ENCODE data around the gene PSTPIP1.

PSTPIP1 gene

GRCh38 chr15:77040673-77041072 is 45.7 kb downstream of the PSTPIP1 start:
- Mint-ChIP-seq H3K27ac (peak overlapping the region; percentile 65), H3K4me1 (ENCODE audit: low read depth) (peaks cover 24% of the 10 kb centered on the region), H3K36me3 (ENCODE audit: low read depth) (peaks cover 66% of the 10 kb centered on the region), H3K27me3 (ENCODE audit: low read depth) (no peaks in the 10 kb centered on the region), H3K9me3 (peaks cover 9% of the 10 kb centered on the region), H3K4me3 (no peak overlapping the region)

- peaks cover 23% of the 10 kb centered on the region for H3K4me1 Mint-ChIP-seq (ENCODE audit: low read depth)
- H3K36me3 Mint-ChIP-seq (ENCODE audit: low read depth), result peaks cover 65% of the 10 kb centered on the region
- no peak overlapping the region for H3K27ac Mint-ChIP-seq
- H3K27me3 Mint-ChIP-seq (ENCODE audit: low read depth), result no peaks in the 10 kb centered on the region
- peaks cover 5% of the 10 kb centered on the region for H3K9me3 Mint-ChIP-seq
- H3K4me3 Mint-ChIP-seq, result no peak overlapping the region
Observed at GRCh38 chr15:77042245-77042919, 47.5 kb downstream of the PSTPIP1 start.

GRCh38 chr15:77042955-77043920 is 48.3 kb downstream of the PSTPIP1 start:
- H3K27me3 Mint-ChIP-seq (ENCODE audit: low read depth), result no peaks in the 10 kb centered on the region
- peaks cover 21% of the 10 kb centered on the region for H3K4me1 Mint-ChIP-seq (ENCODE audit: low read depth)
- peaks cover 5% of the 10 kb centered on the region for H3K9me3 Mint-ChIP-seq
- peak overlapping the region; percentile 45 for H3K27ac Mint-ChIP-seq
- peaks cover 65% of the 10 kb centered on the region for H3K36me3 Mint-ChIP-seq (ENCODE audit: low read depth)
- no peak overlapping the region for H3K4me3 Mint-ChIP-seq

GRCh38 chr15:77044228-77045042 is 49.5 kb downstream of the PSTPIP1 start:
- H3K27ac Mint-ChIP-seq, result no peak overlapping the region
- peaks cover 5% of the 10 kb centered on the region for H3K9me3 Mint-ChIP-seq
- H3K36me3 Mint-ChIP-seq (ENCODE audit: low read depth), result peaks cover 57% of the 10 kb centered on the region
- H3K4me1 Mint-ChIP-seq (ENCODE audit: low read depth), result peaks cover 16% of the 10 kb centered on the region
- H3K27me3 Mint-ChIP-seq (ENCODE audit: low read depth), result no peaks in the 10 kb centered on the region
- H3K4me3 Mint-ChIP-seq, result no peak overlapping the region

- H3K4me1 Mint-ChIP-seq (ENCODE audit: low read depth), result peaks cover 10% of the 10 kb centered on the region
- no peaks in the 10 kb centered on the region for H3K9me3 Mint-ChIP-seq
- H3K36me3 Mint-ChIP-seq (ENCODE audit: low read depth), result peaks cover 52% of the 10 kb centered on the region
- no peak overlapping the region for H3K27ac Mint-ChIP-seq
- H3K4me3 Mint-ChIP-seq, result no peak overlapping the region
- no peaks in the 10 kb centered on the region for H3K27me3 Mint-ChIP-seq (ENCODE audit: low read depth)
Observed at GRCh38 chr15:77045985-77046384, 51.1 kb downstream of the PSTPIP1 start.

DNA sequence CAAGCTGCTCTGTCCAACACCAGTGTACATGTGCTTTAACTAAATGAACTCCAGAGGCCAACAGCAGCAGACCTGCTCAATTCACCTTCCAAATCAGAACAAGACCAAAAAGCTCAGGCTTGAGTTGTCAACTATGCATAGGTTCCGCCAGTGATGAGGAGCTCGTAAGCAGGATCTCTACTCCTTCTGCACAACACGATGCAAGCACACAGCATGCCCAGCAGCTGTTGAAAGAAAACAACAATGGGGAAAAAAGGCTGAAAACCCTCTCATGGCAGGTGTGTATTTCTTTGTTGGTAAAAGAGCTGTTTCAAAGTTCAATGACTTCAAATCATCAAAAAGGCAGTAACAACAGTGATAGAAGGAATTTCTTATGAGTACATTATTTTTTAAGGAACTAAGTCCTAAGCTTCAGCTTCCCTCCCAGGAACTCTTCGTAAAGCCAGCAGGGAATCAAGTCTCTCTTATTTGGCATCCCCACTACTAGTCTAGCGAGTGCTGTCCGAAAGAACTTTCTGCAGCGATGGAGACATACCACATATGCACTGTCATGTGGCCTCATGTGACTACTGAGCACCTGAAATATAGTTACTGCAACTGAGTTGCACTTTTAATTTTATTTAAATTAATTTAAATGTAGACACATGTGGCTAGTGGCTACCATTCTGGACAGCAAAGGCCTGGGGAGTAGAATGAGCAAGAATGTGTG is 51.9 kb downstream of the PSTPIP1 start:
- H3K4me3 Mint-ChIP-seq, result no peak overlapping the region
- H3K4me1 Mint-ChIP-seq (ENCODE audit: low read depth), result peaks cover 9% of the 10 kb centered on the region
- H3K36me3 Mint-ChIP-seq (ENCODE audit: low read depth), result peaks cover 51% of the 10 kb centered on the region
- H3K9me3 Mint-ChIP-seq, result no peaks in the 10 kb centered on the region
- no peaks in the 10 kb centered on the region for H3K27me3 Mint-ChIP-seq (ENCODE audit: low read depth)
- H3K27ac Mint-ChIP-seq, result no peak overlapping the region

- no peak overlapping the region for H3K4me3 Mint-ChIP-seq
- H3K27ac Mint-ChIP-seq, result no peak overlapping the region
- no peaks in the 10 kb centered on the region for H3K9me3 Mint-ChIP-seq
- H3K4me1 Mint-ChIP-seq (ENCODE audit: low read depth), result peaks cover 6% of the 10 kb centered on the region
- peaks cover 49% of the 10 kb centered on the region for H3K36me3 Mint-ChIP-seq (ENCODE audit: low read depth)
- H3K27me3 Mint-ChIP-seq (ENCODE audit: low read depth), result no peaks in the 10 kb centered on the region
Observed at GRCh38 chr15:77048135-77048876, 53.4 kb downstream of the PSTPIP1 start.

DNA sequence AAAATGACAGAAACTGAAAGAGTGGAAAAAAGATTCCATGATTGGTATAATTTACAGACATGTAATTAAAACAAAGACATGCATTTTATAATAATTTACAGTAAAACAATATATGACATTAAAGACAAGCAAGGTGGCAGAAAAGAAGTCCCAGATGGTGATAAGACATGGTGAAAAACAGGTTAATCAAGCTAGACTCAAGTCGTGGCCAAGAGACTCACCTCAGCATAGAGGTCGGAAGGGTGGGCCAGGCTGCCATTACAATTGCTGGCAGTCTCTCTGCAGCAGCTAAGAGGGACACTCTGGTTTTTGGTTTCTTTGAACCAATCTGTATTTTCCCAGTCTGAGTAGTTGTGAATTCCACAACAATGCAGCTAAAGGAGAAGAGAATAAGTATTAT is 57.6 kb downstream of the PSTPIP1 start:
- Mint-ChIP-seq H3K36me3 (ENCODE audit: low read depth) (peaks cover 23% of the 10 kb centered on the region), H3K4me1 (ENCODE audit: low read depth) (peaks cover 4% of the 10 kb centered on the region), H3K4me3 (no peak overlapping the region), H3K9me3 (no peaks in the 10 kb centered on the region), H3K27ac (no peak overlapping the region), H3K27me3 (ENCODE audit: low read depth) (no peaks in the 10 kb centered on the region)

DNA sequence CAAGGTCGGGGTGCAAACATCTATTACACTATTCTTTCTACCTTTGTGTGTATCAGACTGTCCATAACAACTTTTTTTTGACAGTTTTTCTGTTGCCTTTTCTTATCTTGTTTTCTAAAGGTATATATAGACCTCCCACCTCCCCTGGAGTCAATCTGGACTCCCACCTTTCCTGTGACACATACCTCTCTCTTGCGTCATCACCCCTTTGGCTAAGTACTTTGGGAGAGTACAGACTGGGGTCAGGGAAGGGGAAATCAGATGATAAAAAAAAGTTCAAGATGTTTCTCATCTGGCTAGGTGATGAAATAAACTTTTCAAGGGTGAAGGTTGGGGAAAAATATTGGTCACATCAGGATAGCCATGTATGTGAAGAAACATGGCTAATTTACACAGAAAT is 58.8 kb downstream of the PSTPIP1 start:
- Mint-ChIP-seq H3K4me3 (no peak overlapping the region), H3K9me3 (no peaks in the 10 kb centered on the region), H3K4me1 (ENCODE audit: low read depth) (peaks cover 6% of the 10 kb centered on the region), H3K27ac (no peak overlapping the region), H3K27me3 (ENCODE audit: low read depth) (no peaks in the 10 kb centered on the region), H3K36me3 (ENCODE audit: low read depth) (peaks cover 20% of the 10 kb centered on the region)

DNA sequence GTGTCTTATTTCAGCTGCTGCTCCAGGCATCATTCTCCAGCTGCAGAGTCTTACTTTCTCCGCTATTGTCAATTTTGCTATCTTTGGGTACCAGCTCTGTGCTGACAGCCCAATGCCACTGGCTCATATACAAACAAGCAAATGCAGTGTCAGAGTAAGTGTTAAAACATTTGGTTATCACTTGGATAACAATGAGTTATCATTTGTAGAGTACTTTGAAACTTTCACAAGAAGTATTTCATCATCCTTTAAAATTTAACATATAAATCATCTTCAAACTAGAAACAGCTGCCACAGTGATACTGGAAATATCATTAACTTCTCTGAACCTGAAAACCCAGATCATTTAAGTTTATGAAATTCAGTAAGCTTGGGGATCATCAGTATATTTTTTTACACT is 62.1 kb downstream of the PSTPIP1 start:
- no peaks in the 10 kb centered on the region for H3K9me3 Mint-ChIP-seq
- no peaks in the 10 kb centered on the region for H3K27me3 Mint-ChIP-seq (ENCODE audit: low read depth)
- no peak overlapping the region for H3K27ac Mint-ChIP-seq
- no peak overlapping the region for H3K4me3 Mint-ChIP-seq
- peaks cover 8% of the 10 kb centered on the region for H3K36me3 Mint-ChIP-seq (ENCODE audit: low read depth)
- peaks cover 15% of the 10 kb centered on the region for H3K4me1 Mint-ChIP-seq (ENCODE audit: low read depth)

DNA sequence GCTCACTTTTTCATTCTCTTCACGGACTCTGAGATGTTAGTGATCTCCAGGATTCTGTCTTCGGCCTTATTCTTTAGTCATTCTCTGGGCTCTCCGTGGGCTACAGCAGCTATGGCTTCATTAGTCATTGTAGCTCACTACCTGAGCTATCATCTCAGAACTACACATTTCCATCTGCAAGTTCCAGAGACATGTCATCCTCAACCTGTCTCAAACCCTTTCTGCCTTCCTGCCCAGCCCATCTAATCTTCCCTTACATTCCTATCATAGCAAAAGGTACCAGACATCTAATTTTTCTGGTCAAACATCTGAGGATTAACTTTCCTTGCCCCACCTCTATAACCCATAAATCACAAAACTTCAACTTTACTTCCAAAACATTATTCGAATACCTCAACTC is 62.8 kb downstream of the PSTPIP1 start:
- H3K4me3 Mint-ChIP-seq, result no peak overlapping the region
- no peaks in the 10 kb centered on the region for H3K9me3 Mint-ChIP-seq
- peaks cover 15% of the 10 kb centered on the region for H3K4me1 Mint-ChIP-seq (ENCODE audit: low read depth)
- H3K27me3 Mint-ChIP-seq (ENCODE audit: low read depth), result no peaks in the 10 kb centered on the region
- H3K36me3 Mint-ChIP-seq (ENCODE audit: low read depth), result peaks cover 7% of the 10 kb centered on the region
- no peak overlapping the region for H3K27ac Mint-ChIP-seq

DNA sequence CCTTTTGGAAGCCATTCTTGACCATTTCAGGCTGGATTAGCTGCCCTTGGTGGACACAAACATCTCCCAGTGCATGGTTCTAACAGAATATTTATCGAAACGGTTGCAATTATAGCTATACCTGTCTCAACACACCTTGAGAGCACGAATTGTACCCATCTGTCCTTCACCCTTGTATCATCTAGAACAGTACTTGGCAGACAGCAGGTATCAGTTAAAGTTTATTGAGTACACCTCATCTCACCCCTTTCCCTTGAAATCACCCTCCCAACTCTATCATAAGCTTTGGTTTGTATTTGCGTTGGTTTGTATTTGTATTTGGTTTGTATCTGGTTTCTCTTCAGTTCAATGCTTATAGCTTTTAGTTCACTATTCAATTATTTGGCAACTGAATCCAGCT is 63.5 kb downstream of the PSTPIP1 start:
- Mint-ChIP-seq H3K4me3 (no peak overlapping the region), H3K4me1 (ENCODE audit: low read depth) (peaks cover 15% of the 10 kb centered on the region), H3K36me3 (ENCODE audit: low read depth) (peaks cover 7% of the 10 kb centered on the region), H3K9me3 (no peaks in the 10 kb centered on the region), H3K27ac (no peak overlapping the region), H3K27me3 (ENCODE audit: low read depth) (no peaks in the 10 kb centered on the region)

- peaks cover 2% of the 10 kb centered on the region for H3K36me3 Mint-ChIP-seq (ENCODE audit: low read depth)
- no peak overlapping the region for H3K27ac Mint-ChIP-seq
- H3K4me1 Mint-ChIP-seq (ENCODE audit: low read depth), result peaks cover 12% of the 10 kb centered on the region
Observed at GRCh38 chr15:77059786-77060361, 64.9 kb downstream of the PSTPIP1 start.

More at GRCh38 chr15:77059786-77060361, 64.9 kb downstream of the PSTPIP1 start:
- no peaks in the 10 kb centered on the region for H3K27me3 Mint-ChIP-seq (ENCODE audit: low read depth)
- no peak overlapping the region for H3K4me3 Mint-ChIP-seq
- no peaks in the 10 kb centered on the region for H3K9me3 Mint-ChIP-seq

All from T-helper 1 cell treated with Interleukin-12 subunit alpha and Interleukin-12 subunit beta and Interleukin-4 antibody, amounts not matched to agents 30 μg/mL and 1 μg/mL, for 36 hours (primary cell).